ENCODE measurements around the gene RERE.

Gene RERE

DNA sequence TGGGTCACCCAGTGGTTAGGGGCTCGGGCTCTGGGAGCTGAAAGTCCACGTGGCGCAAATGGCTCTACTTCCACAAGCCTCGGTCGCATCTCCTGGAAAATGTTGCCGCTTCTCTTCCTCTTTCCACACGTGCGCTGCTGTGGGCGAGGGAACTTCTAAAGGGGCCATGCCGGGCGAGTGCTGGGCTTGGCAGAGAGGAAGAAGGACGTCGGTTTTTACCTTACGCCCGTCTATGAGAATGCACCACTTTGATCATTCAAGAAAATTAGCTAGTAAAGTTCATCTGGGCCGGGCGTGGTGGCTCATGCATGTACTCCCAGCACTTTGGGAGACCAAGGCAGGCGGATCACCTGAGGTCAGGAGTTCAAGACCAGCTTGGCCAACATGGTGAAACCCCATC lies 489.2 kb downstream of the RERE start:
- TF ChIP-seq, protein P1, sequence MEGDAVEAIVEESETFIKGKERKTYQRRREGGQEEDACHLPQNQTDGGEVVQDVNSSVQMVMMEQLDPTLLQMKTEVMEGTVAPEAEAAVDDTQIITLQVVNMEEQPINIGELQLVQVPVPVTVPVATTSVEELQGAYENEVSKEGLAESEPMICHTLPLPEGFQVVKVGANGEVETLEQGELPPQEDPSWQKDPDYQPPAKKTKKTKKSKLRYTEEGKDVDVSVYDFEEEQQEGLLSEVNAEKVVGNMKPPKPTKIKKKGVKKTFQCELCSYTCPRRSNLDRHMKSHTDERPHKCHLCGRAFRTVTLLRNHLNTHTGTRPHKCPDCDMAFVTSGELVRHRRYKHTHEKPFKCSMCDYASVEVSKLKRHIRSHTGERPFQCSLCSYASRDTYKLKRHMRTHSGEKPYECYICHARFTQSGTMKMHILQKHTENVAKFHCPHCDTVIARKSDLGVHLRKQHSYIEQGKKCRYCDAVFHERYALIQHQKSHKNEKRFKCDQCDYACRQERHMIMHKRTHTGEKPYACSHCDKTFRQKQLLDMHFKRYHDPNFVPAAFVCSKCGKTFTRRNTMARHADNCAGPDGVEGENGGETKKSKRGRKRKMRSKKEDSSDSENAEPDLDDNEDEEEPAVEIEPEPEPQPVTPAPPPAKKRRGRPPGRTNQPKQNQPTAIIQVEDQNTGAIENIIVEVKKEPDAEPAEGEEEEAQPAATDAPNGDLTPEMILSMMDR (IDR thresholded peaks at IDR 0.05; ENCODE audit: low read depth, low read length, missing control alignments), result no peak
- DNase-seq (ENCODE audit: low read depth), result no peak
- H3K4me3 ChIP-seq (ENCODE audit: low read depth, low read length), result no peak overlapping the region
- in situ Hi-C loops (cut with HindIII; ENCODE audit: low sequenced_read_pairs), result no loop called here

DNA sequence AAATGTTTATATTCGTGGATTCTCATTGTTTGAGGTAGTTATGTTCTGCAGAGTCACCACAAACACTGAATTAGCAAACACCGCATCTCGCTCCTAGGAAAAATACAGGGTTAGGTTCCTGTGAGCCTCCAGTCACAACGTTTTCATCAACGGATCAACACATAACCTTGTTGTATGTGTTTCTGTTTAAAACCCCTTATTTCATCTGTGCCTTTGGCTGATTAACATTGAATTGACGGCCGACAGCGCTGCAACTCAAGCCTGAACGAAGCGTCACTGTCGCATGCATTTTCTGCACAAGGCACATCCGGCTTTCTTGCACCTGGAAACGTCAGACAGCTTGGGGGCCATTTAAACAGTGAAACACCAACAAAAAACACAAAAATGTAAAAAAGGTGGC lies 491.2 kb downstream of the RERE start:
- DNase-seq (ENCODE audit: low read depth), result no peak
- no peak overlapping the region for H3K4me3 ChIP-seq (ENCODE audit: low read depth, low read length)
- in situ Hi-C loops (cut with HindIII; ENCODE audit: low sequenced_read_pairs), result no loop called here
- TF ChIP-seq, protein P1 (IDR thresholded peaks at IDR 0.05; ENCODE audit: low read depth, low read length, missing control alignments), result no peak

DNA sequence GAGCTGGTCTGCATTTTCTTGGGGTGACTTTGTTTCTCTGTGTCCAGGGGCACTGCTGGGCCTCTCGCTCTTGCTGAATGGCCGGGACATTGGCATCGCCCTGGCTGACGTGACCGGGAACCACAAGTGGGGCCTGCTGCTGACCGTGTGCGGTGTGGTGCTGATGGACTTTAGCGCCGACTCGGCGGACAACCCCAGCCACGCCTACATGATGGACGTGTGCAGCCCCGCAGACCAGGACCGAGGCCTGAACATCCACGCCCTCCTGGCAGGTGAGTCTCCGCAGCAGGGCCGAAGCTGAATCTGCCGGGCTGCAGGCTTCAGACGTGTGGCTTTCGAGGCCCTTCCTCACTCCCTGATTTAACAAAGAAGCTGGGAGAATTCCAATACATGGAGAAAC lies 491.7 kb downstream of the RERE start:
- H3K4me3 ChIP-seq (ENCODE audit: low read depth, low read length), result no peak overlapping the region
- in situ Hi-C loops (cut with HindIII; ENCODE audit: low sequenced_read_pairs), result no loop called here
- TF ChIP-seq, protein P1 (IDR thresholded peaks at IDR 0.05; ENCODE audit: low read depth, low read length, missing control alignments), result no peak
- no peak for DNase-seq (ENCODE audit: low read depth)

DNA sequence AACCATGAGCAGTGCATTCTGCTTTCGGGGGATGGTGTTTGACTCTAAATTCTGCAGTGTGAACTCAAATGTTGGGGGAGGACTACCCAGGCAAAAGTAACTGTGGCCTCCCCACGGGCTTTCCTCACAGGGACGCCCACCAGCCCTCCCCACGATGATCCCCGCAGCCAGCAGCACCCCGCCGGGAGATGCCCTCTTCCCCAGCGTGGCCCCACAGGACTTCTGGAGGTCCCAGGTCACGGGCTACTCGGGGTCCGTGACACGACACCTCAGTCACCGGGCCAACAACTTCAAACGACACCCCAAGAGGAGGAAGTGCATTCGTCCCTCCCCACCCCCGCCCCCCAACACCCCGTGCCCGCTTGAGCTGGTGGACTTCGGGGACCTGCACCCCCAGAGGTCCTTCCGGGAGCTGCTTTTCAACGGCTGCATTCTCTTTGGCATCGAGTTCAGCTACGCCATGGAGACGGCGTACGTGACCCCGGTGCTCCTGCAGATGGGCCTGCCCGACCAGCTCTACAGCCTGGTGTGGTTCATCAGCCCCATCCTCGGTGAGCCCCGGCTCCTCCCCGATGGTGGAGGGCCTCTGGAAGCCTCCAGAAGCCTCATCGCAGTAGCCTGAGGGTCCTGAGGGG lies 493.1 kb downstream of the RERE start:
- no peak overlapping the region for H3K4me3 ChIP-seq (ENCODE audit: low read depth, low read length)
- in situ Hi-C loops (cut with HindIII; ENCODE audit: low sequenced_read_pairs), result loop anchor here (5.0 kb wide), 2 partner anchors 103 to 307 kb away; no protein-coding TSS in a partner anchor
- TF ChIP-seq, protein P1 (IDR thresholded peaks at IDR 0.05; ENCODE audit: low read depth, low read length, missing control alignments), result no peak
- DNase-seq (ENCODE audit: low read depth), result no peak

DNA sequence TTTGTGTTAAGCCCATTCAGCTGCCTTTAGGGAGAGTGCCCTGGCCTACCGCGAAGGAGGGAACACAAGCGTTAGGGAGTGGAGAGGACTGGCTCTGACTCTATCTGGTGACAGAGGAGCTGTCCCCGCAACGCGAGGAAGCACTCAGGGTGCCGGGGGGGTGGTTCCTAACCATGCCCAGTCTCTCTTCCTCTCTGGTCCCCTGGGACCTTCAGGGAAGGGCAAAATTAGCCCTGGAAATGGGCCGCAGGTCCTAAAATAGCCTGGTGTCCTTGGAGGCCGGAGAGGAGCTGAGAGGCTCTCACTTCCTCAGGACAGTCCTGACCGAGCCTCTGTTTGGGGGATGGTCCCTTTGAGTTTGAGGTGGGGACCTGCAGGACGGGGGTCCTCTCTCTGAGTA lies 493.7 kb downstream of the RERE start:
- DNase-seq (ENCODE audit: low read depth), result no peak
- TF ChIP-seq, protein P1 (IDR thresholded peaks at IDR 0.05; ENCODE audit: low read depth, low read length, missing control alignments), result no peak

DNA sequence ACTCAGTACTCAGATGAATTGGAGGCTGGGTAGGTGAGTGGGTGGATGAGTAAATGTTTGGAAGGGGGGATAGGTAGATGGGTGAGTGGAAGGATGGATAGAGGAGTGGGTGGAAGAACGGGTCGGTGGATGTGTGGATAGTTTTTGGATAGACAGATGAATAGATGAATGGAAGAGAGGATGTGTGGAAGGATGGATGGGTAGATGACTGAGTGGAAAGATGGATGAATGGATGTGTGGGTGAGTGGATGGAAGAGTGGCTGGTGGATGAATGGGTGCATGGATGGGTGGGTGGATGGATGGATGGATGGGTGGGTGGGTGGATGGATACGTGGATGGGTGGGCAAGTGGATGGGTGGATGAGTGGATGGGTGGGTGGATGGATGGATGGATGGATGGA lies 495.8 kb downstream of the RERE start:
- no peak overlapping the region for H3K4me3 ChIP-seq (ENCODE audit: low read depth, low read length)
- no peak for DNase-seq (ENCODE audit: low read depth)
- in situ Hi-C loops (cut with HindIII; ENCODE audit: low sequenced_read_pairs), result loop anchor here (5.0 kb wide), 2 partner anchors 106 to 304 kb away; no protein-coding TSS in a partner anchor
- TF ChIP-seq, protein P1 (IDR thresholded peaks at IDR 0.05; ENCODE audit: low read depth, low read length, missing control alignments), result no peak

More for the DNA sequence above, 493.7 kb downstream of the RERE start:
- in situ Hi-C loops (cut with HindIII; ENCODE audit: low sequenced_read_pairs), result loop anchor here (5.0 kb wide), 2 partner anchors 104 to 306 kb away; no protein-coding TSS in a partner anchor
- no peak overlapping the region for H3K4me3 ChIP-seq (ENCODE audit: low read depth, low read length)
